ENCODE data around the gene SERPINA12. TPM values are rescaled to one million over a fixed set of nuclear protein-coding genes. Genes with fewer than 3 reads are reported as not detected.

SERPINA12 gene
- total RNA-seq, 1 experiment from 2014 or later = not detected

DNA sequence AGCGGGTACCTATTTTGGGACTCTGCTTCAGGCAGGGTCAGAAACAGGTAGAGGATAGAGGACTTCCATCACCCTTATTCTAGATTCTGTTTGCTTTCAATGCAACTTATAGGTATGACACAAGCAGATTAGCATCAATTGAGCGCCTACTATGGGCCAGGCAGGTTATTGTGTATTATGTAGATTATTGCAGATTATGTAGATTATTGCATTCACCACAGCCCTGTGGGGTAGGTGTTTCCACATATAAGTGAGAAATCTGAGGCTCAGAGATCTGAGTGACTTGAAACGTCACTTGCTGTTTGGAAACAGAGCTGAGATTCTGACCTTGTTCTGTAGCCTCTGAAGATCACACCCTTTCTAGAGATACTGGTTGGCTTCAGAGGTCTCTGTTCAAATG is 26.2 kb upstream of the SERPINA12 start:
- no peak overlapping the region for H2AFZ ChIP-seq (ENCODE audit: low read depth, low read length, poor library complexity, severe bottlenecking)
- RAD21 ChIA-PET (ENCODE audit: low non-redundant PET in 1 of 2, low total read pairs in 2 of 2, uncharacterized antibody in 2 of 2, unreplicated experiment in 2 of 2) = no interaction called here
- TF ChIP-seq CBX3 (IDR thresholded peaks at IDR 0.05; ENCODE audit: low read depth) (no peak), POLR2AphosphoS5 (IDR thresholded peaks at IDR 0.05; ENCODE audit: low read depth, low read length) (no peak)
- TF ChIP-seq, protein P1, sequence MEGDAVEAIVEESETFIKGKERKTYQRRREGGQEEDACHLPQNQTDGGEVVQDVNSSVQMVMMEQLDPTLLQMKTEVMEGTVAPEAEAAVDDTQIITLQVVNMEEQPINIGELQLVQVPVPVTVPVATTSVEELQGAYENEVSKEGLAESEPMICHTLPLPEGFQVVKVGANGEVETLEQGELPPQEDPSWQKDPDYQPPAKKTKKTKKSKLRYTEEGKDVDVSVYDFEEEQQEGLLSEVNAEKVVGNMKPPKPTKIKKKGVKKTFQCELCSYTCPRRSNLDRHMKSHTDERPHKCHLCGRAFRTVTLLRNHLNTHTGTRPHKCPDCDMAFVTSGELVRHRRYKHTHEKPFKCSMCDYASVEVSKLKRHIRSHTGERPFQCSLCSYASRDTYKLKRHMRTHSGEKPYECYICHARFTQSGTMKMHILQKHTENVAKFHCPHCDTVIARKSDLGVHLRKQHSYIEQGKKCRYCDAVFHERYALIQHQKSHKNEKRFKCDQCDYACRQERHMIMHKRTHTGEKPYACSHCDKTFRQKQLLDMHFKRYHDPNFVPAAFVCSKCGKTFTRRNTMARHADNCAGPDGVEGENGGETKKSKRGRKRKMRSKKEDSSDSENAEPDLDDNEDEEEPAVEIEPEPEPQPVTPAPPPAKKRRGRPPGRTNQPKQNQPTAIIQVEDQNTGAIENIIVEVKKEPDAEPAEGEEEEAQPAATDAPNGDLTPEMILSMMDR (IDR thresholded peaks at IDR 0.05 in 2 of 3, conservative IDR thresholded peaks at IDR 0.05 in 1 of 3; ENCODE audit: borderline replicate concordance in 1 of 3, insufficient read depth in 1 of 3, low read depth in 2 of 3, low read length in 2 of 3) = 0 out of 6 replicates have a peak, but pooled peaks of 1 of the 3 experiments have one; percentile 12
- POLR2A ChIA-PET = no interaction called here
- H3K4me3 ChIP-seq (replicated peaks in 1 of 2; ENCODE audit: low read depth in 1 of 2, low read length in 2 of 2) = no peak overlapping the region
- H3K4me2 ChIP-seq (ENCODE audit: low read length) = no peak overlapping the region
- no peaks in the 10 kb centered on the region for H3K79me2 ChIP-seq (ENCODE audit: insufficient read depth, low read length)
- H3K27me3 ChIP-seq (ENCODE audit: insufficient read depth, low read length) = no peaks in the 10 kb centered on the region
- H3K27ac ChIP-seq (ENCODE audit: low read depth, low read length) = no peak overlapping the region
- no peaks in the 10 kb centered on the region for H3K9me2 ChIP-seq (ENCODE audit: insufficient read depth)
- CTCF ChIA-PET = no interaction called here
- DNase-seq (ENCODE audit: low read depth, low spot score) = no peak
- no peaks in the 10 kb centered on the region for H3K9me3 ChIP-seq (ENCODE audit: control insufficient read depth in 1 of 2, insufficient read depth in 1 of 2, low read depth in 1 of 2, low read length in 2 of 2)
- H3K9ac ChIP-seq (ENCODE audit: low read length) = no peak overlapping the region
- no peaks in the 10 kb centered on the region for H4K20me1 ChIP-seq (ENCODE audit: insufficient read depth)
- H3K4me1 ChIP-seq (ENCODE audit: control insufficient read depth in 1 of 2, insufficient read depth in 2 of 2, low read length in 2 of 2) = peaks cover 0 to 10% of the 10 kb centered on the region in 2 experiments; a peak in 2 of 4 replicates
- no TSS peak for BruUV-seq (replicated peaks)
- ATAC-seq = no peak
- intact Hi-C loops (cut with micrococcal nuclease) = loop anchor here (5.0 to 10.0 kb wide), 2 partner anchors 48 to 401 kb away; no protein-coding TSS in a partner anchor
- H3K36me3 ChIP-seq (ENCODE audit: control insufficient read depth in 1 of 2, insufficient read depth in 2 of 2, low read length in 2 of 2) = no peaks in the 10 kb centered on the region

GRCh38 chr14:94532447-94532846 is 23.2 kb upstream of the SERPINA12 start:
- H3K9ac ChIP-seq (ENCODE audit: low read length) = no peak overlapping the region
- ChIA-PET RAD21 (ENCODE audit: low non-redundant PET in 1 of 2, low total read pairs in 2 of 2, uncharacterized antibody in 2 of 2, unreplicated experiment in 2 of 2) (no interaction called here), POLR2A (no interaction called here), CTCF (interaction anchor here (1.6 kb wide), 1 partner anchor 17 kb away, joined by 7 read pairs; no protein-coding TSS in a partner anchor)
- no peaks in the 10 kb centered on the region for H3K9me2 ChIP-seq (ENCODE audit: insufficient read depth)
- no peak overlapping the region for H2AFZ ChIP-seq (ENCODE audit: low read depth, low read length, poor library complexity, severe bottlenecking)
- no peaks in the 10 kb centered on the region for H3K36me3 ChIP-seq (ENCODE audit: control insufficient read depth in 1 of 2, insufficient read depth in 2 of 2, low read length in 2 of 2)
- peaks cover 0 to 10% of the 10 kb centered on the region in 2 experiments; a peak in 2 of 4 replicates for H3K4me1 ChIP-seq (ENCODE audit: control insufficient read depth in 1 of 2, insufficient read depth in 2 of 2, low read length in 2 of 2)
- no TSS peak for BruUV-seq (replicated peaks)
- no peaks in the 10 kb centered on the region for H3K9me3 ChIP-seq (ENCODE audit: control insufficient read depth in 1 of 2, insufficient read depth in 1 of 2, low read depth in 1 of 2, low read length in 2 of 2)
- DNase-seq (ENCODE audit: low read depth, low spot score) (no peak), ATAC-seq (no peak)
- intact Hi-C loops (cut with micrococcal nuclease) = loop anchor here (10.0 kb wide), 1 partner anchor 398 kb away; no protein-coding TSS in a partner anchor
- H3K27ac ChIP-seq (ENCODE audit: low read depth, low read length) = no peak overlapping the region
- H3K4me2 ChIP-seq (ENCODE audit: low read length) = no peak overlapping the region
- no peak overlapping the region for H3K4me3 ChIP-seq (replicated peaks in 1 of 2; ENCODE audit: low read depth in 1 of 2, low read length in 2 of 2)
- H4K20me1 ChIP-seq (ENCODE audit: insufficient read depth) = no peaks in the 10 kb centered on the region
- no peaks in the 10 kb centered on the region for H3K79me2 ChIP-seq (ENCODE audit: insufficient read depth, low read length)
- no peaks in the 10 kb centered on the region for H3K27me3 ChIP-seq (ENCODE audit: insufficient read depth, low read length)
- no peak for TF ChIP-seq EZH2phosphoT487 (IDR thresholded peaks at IDR 0.05; ENCODE audit: borderline replicate concordance)
- no peak for TF ChIP-seq POLR2A (IDR thresholded peaks at IDR 0.05; ENCODE audit: borderline replicate concordance, extremely low read depth, insufficient read depth, insufficient read length)
- no peak for TF ChIP-seq RAD21 (IDR thresholded peaks at IDR 0.05; ENCODE audit: low read depth)
- no peak for TF ChIP-seq ELF1 (IDR thresholded peaks at IDR 0.05; ENCODE audit: borderline replicate concordance, low read depth)
- TF ChIP-seq CBX3 (IDR thresholded peaks at IDR 0.05; ENCODE audit: low read depth) = no peak
- no peak for TF ChIP-seq ZBTB33 (IDR thresholded peaks at IDR 0.05; ENCODE audit: extremely low read depth, insufficient replicate concordance, low read length)
- no peak for TF ChIP-seq REST (IDR thresholded peaks at IDR 0.05; ENCODE audit: low read depth)
- no peak for TF ChIP-seq YY1 (IDR thresholded peaks at IDR 0.05; ENCODE audit: extremely low read depth, insufficient replicate concordance, low read depth, low read length)
- no peak for TF ChIP-seq SRF (IDR thresholded peaks at IDR 0.05; ENCODE audit: low read depth)
- no peak for TF ChIP-seq ATF3 (IDR thresholded peaks at IDR 0.05)

All from HCT116 (cell line).